ENCODE data around the gene NR2F6. TPM values are rescaled to one million over a fixed set of nuclear protein-coding genes. Genes with fewer than 3 reads are reported as not detected.

The NR2F6 gene
- total RNA-seq, 1 donor from 2014 or later = 6.3 TPM

- intact Hi-C loops (cut with micrococcal nuclease) = no loop called here
Measured at GRCh38 chr19:17242431-17243208, 3.1 kb downstream of the NR2F6 start.

GRCh38 chr19:17240826-17241399, 4.8 kb downstream of the NR2F6 start:
- intact Hi-C loops (cut with micrococcal nuclease) = no loop called here

DNA sequence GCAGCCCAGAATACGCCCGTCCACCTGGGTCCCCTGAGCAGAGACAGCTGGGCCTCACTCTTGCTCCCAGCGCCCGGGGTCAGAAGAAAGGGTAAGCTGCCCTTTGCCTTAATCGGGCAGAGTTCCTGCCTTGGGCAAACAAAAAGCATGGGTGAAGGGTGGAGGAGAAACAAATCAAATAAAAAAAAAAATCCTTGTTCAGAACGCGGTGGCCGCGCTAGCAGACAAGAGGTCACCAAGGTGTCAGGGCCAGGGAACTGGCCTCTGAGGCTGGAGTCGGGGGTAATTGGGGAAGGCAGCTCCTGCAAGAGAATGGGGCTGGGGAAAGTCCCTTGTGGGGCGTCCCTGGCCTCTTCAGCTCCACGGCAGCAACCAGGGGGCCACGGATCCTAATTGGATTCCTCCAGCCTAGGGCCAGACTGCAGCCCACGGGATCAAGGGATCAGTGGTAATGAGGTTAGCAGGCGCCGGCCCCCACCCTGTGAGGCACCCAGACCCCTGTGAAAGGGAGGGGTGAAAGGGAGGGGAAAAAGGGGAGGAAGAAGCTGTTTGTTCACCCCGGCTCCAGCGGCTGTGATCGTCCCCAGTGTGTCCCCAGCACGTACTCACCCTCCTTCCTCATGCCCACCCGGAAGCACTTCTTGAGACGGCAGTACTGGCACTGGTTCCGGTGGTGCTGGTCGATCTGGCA, 5.5 kb downstream of the NR2F6 start:
- intact Hi-C loops (cut with micrococcal nuclease) = no loop called here

DNA sequence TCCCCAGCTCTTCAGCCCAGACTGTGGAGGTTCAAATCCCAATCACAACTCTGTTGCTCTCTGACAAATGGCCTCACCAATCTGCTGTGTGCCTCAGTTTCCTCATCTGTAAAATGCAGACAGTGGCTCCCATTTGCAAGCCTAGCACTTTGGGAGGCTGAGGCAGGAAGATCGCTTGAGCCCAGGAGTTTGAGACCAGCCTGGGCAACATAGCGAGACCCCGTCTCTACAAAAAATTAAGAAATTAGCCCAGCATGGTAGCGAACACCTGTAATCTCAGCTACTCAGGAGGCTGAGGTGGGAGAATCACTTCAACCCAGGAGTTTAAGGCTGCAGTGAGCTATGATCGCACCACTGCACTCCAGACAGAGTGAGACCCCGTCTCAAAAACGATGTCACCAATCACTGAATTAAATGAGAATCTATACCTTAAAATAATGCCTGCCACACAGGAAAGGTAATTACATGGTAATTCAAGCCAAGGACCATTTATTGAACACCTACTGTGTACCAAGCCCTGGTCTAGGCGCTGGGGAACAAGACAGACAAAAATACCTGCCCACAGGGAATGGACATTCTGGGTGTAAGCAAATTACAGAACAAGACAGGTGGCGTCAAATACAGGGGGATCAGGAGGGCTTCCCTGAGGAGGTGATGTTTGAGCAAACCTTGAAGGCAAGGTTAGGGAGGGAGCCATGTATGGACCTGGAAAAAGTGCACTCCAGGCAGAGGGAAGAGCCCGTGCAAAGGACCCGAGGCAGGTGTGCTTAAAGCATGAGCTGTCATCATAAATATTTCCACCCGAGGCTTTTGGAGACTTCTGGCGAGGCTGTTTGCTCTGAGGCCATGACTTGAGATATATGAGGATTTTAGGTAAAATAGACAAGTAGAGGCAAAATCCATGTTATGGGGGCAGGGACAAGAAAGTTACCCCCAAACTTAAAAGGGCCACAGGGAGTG, 7.7 kb downstream of the NR2F6 start:
- intact Hi-C loops (cut with micrococcal nuclease) = no loop called here

GRCh38 chr19:17236811-17237543, 8.7 kb downstream of the NR2F6 start:
- intact Hi-C loops (cut with micrococcal nuclease) = no loop called here

DNA sequence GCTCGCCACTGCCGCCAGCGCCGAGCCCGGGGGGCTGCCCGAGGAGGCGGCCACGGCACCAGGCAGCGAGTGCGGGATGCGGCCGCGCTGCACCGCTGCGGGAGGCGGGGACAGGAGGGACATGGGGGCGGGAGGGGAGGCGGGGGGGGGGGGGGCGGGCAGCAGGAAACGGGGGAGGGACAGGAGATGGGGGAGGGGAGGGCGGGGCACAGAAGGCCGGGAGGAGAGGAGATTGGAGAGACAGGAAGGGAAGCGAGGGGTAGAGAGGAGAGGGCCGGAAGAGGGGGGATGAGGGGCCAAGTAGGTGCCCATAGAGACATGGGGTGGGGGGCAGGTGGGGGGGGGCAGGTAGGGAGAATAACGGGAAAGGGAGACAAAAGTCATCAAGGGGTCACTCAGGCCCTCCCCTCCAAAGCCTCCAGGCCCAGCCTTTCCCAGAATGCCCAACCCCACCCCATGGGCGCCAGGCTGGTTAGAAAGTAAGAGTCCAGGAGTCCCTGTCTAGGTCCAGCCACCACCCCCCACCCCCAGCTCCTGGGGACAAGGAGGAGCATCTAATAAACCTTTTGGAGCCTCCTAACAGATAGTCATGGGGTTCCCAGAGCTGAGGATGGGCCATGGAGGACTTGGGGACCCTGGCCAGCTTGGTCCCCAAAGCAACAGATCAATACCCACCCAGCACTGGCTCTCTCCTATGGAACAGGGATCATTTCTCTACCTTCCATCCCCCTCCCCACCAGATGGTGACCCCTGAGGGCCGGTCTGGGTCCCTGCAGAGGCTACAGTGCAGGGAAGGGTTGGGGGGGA, 9.5 kb downstream of the NR2F6 start:
- intact Hi-C loops (cut with micrococcal nuclease) = loop anchor here (1.0 kb wide), 1 partner anchor 10 kb away; the partner anchor contains the start of gene OCEL1

DNA sequence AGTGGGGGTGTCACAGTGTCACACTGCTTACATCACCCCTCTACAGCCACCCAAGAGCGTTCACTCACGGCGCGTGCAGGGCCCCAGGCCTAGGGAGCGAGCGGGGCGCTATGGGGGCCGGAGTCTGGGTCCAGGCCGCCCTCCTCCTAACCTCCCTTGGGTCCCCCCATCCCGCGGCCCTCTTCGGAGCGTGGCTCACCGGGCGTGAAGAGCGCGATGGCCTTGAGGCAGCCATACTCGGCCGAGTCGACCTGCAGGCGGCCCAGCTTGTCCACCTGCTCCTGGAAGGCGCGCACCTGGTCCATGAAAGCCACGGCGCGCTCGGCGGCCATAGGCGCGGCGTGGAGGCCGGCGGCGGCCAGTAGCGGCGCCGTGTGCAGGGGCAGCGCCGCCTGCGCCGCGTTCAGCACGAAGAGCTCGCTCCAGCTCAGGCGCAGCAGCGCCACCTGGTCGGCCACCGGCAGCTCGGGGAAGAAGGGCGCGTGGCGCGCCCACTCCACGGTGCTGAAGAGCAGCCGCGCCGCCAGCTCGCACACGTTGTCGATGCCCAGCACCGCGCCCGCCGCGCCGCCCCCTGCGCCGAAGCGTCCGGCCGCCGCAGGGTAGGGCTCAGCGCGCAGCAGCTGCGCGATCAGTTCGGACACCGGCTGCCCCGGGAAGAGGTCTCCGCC, 10.3 kb downstream of the NR2F6 start:
- intact Hi-C loops (cut with micrococcal nuclease) = loop anchor here (1.0 kb wide), 1 partner anchor 9 kb away; the partner anchor contains the start of gene OCEL1

- intact Hi-C loops (cut with micrococcal nuclease) = loop anchor here (1.0 kb wide), 1 partner anchor 9 kb away; the partner anchor contains the start of gene OCEL1
Measured at GRCh38 chr19:17234911-17235299, 10.8 kb downstream of the NR2F6 start.

- intact Hi-C loops (cut with micrococcal nuclease) = no loop called here
Measured at GRCh38 chr19:17232258-17232657, 13.5 kb downstream of the NR2F6 start.

- intact Hi-C loops (cut with micrococcal nuclease) = loop anchor here (5.0 kb wide), 2 partner anchors 37 to 333 kb away; partner anchors contain the start of gene BABAM1
Measured at GRCh38 chr19:17229890-17230289, 15.8 kb downstream of the NR2F6 start.

- intact Hi-C loops (cut with micrococcal nuclease) = loop anchor here (5.0 kb wide), 2 partner anchors 39 to 331 kb away; partner anchors contain the start of gene BABAM1
Measured at GRCh38 chr19:17227798-17228367, 17.8 kb downstream of the NR2F6 start.

DNA sequence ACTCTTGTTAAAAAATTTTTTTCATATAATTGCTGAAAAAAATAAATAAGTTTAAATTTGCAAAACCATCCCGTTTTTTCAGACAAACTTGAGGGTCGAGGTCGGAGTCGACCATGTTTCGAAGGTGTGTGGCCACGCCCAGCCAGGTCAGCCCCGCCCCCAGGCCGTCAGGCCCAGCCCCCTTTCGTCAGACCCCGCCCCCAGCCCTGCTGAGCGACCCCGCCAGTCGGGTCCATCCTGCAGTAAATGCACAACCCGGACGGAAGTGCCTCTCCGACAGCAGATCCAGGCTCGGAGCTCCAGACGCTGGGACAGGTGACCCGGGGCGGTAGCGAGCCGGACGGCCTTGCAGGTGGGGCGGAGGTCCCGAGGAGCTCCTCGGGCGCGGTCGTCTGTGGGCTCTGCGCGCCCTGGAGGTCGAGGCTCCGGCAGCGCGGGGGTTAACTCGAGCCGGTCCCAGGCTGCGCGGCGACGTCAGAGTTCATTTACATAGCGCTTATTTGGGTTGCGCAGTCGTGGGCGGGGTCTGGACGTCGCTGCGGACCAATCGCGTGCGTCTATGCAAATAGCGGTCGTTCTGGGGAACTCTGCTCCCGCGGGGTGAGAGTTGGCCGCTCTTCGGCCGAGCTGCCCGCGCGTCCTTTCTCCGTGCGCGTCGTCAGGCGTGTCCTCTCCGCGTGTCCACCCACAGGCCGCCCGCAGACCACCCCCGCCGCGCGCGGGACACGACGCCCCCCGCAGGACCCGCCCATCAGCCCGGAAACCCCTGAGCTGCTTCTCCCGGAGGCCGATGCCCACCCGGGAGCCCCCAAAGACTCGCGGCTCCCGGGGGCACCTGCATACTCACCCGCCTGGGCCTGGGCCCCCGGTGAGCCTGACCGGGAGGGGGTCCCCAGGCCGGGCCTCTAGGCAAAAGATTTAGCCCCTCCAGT, 19.5 kb downstream of the NR2F6 start, which contains the start of gene OCEL1:
Gene OCEL1 (plus strand): TSS at position 225 of the 932 bp plus-strand sequence. CDS start 22 bp downstream, at position 247.
- intact Hi-C loops (cut with micrococcal nuclease) = loop anchor here (1.0 to 5.0 kb wide), 5 partner anchors 9 to 329 kb away; partner anchors contain the start of genes BABAM1, HAUS8, MYO9B and USE1

DNA sequence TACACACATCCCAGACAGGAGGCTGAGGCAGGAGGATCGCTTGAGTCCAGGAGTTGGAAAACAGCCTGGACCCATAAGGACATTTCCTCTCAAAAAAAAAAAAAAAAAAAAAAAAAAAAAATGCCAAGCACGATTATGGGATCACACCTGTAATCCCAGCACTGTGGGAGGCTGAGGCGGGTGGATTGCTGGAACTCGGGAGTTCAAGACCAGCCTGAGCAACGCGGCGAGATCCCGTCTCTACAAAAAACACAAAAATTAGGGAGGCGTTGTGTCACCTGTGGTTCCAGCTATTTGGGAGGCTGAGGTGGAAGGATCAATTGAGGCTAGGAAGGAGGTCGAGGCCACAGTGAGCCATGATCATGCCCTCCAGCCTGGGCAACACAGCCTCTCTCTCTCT, 20.7 kb downstream of the NR2F6 start:
- intact Hi-C loops (cut with micrococcal nuclease) = loop anchor here (5.0 kb wide), 2 partner anchors 42 to 328 kb away; partner anchors contain the start of gene BABAM1

GRCh38 chr19:17220207-17220758, 25.4 kb downstream of the NR2F6 start:
- intact Hi-C loops (cut with micrococcal nuclease) = no loop called here

- intact Hi-C loops (cut with micrococcal nuclease) = no loop called here
Measured at GRCh38 chr19:17219286-17219685, 26.4 kb downstream of the NR2F6 start.

DNA sequence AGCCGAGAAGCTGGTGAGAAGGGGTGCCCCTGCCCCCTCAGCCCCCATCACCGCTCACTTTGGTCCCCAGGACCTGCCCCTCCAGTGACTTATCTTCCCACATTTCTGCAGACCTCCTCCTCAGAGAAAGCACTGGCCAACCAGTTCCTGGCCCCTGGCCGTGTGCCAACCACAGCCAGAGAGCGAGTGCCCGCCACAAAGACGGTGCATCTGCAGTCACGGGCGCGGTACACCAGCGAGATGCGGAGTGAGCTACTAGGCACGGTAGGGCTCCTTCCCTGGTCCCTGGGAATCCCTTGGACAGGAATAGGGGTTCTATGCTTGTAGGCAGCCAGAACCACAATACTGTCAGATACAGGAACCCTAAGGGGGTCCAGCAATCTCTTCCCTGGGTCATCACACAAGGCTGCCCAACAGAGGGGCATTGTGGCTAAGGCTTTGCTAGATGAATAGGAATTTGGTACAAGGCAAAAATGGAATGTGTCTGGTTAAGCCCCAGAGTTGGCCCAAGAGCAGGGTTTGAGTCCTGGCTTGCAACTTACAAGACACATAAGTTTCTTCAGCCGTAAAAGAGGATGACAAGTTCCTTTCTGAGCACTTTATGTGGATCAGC, 29.6 kb downstream of the NR2F6 start:
- intact Hi-C loops (cut with micrococcal nuclease) = no loop called here
